Stimulated activated CD8-positive, alpha-beta memory T cell treated with anti-CD3 and anti-CD28 coated beads, Interleukin-12 subunit alpha, Interleukin-12 subunit beta, amount 100 ng/mL, for 4 hours (primary cell): ENCODE results near the gene MINDY3.

Experiments used
- DNase-seq: peaks from one replicate; pipeline ENCODE4 v3.0.0-alpha.2; 2020; ENCODE audit warnings: low read depth

MINDY3 gene

GRCh38 chr10:15805395-15806058 is 54.8 kb downstream of the MINDY3 start:
- no peak for DNase-seq

DNA sequence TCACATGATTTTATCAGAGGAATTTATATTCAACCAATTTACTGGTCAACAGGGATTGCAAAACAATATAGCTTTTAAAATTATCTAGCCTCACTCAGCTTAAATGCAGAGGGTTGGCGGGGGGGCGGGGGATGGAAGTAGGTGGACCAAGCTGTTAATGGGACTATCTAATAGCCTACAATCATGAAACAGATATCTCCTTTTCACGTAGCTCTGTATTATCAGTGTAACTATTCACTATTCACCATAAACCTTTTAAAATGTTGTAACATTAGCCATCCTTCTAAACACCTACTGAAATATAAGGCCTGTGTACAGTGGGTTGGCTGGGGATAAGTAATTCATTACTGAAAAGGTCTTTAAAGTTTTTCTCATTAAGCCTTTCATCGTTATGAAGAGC is 56.2 kb downstream of the MINDY3 start:
- DNase-seq: no peak

- no peak for DNase-seq
Measured at GRCh38 chr10:15802375-15802949, 57.8 kb downstream of the MINDY3 start.

DNA sequence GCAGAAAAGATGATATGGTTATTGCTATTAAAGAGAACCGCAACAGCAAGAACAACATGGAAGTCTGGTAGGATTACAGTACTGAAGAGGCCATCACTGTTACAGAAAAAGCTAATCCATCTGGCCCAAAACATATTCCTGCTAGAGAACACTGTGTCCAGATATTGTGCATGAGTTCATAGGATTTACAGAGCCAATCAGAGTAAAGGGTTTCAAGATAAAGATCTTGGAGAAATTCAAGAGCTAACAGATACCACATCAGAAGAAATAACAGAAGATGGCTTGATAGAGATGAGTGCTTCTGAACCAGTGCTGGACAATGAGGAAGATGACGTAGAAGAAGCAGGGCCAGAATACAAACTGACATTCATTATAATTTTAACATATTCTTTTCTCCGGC is 58.7 kb downstream of the MINDY3 start:
- no peak for DNase-seq

GRCh38 chr10:15801147-15801546 is 59.2 kb downstream of the MINDY3 start:
- DNase-seq: no peak

DNA sequence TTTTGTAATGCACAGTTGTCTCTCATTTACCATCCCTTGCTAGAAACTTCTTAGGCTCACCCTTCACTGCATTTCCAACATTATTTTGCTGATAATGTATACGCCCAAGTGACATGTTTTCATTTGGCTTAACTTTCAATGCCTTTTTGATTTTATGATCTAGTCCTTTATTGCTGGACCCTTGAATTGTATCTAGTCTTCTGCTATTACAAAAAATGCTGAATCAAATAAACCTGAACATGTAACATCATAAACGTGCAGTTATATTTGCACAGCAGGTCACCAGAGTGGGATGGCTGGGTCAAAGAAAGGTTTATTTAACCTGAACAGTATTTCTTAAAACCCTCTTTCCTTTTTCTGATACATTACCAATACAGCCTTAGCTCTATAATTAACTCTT is 63.0 kb downstream of the MINDY3 start:
- DNase-seq: no peak

DNA sequence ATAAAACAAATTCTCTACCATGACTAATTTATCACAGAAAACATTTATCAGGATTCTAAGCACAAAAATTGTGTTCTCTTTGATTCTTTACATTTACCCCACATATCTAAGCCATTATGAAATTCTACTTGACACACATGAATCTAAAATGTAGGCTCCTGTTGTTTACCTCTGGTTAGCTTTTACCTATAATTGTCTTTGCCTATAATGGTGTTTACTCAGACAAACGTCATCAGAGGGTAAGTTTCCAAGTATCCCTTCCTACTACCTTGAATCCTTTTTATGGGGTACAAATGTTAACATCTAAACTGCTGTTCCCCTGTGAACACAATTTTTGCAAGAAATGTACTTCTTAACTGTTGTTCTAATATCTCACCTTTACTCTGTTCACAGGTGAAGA is 63.5 kb downstream of the MINDY3 start:
- DNase-seq: no peak

DNA sequence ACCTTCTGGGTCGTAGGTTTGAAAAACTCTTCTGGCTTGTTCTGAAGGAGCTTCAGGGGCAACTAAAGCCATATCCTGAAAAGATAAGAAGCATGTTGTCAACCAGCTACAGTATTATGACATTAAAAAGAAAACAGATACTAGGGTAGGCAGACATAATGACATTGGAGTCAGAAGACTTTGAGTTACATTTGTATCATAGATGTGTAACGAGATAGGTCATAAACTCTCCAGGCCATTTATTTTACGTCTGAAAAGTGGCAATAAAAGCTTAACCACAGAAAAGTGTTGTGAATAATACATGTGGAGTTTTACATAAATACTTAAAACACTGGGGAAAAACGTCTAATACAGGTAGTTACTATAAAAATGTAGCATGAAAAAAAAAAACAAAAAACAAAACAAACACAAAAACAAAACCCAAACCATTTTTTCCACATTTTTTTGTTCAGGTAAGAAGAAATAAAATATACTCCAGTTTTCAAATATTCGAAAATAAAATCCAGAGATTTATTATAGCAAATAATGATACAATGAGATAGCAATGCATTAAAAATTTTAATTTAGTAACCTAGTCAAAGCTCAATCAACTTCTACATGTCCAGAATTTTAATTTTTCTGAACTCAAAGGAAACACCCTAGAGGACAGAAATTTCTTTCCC is 64.1 kb downstream of the MINDY3 start:
- no peak for DNase-seq

- no peak for DNase-seq
Measured at GRCh38 chr10:15795036-15795792, 65.1 kb downstream of the MINDY3 start.

- no peak for DNase-seq
Measured at GRCh38 chr10:15794569-15794968, 65.7 kb downstream of the MINDY3 start.

DNA sequence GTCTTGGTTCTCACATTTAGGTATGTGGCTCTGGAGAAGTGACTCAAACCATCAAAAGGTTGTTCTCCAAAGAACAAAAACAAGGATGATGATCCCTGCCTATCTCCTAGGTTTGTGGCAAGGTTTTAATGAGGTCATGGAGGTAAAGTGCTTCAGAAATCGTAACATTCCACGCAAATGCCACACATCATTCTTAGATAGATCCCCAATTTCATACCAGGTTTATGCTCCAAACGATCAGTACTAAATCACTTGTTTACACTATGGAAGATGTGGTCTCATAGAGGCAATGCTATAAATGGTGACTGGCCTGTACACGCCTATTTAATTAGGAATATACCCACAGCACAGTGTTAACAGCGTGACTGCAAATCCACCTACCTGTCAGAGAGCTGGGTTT is 66.6 kb downstream of the MINDY3 start:
- DNase-seq: no peak

DNA sequence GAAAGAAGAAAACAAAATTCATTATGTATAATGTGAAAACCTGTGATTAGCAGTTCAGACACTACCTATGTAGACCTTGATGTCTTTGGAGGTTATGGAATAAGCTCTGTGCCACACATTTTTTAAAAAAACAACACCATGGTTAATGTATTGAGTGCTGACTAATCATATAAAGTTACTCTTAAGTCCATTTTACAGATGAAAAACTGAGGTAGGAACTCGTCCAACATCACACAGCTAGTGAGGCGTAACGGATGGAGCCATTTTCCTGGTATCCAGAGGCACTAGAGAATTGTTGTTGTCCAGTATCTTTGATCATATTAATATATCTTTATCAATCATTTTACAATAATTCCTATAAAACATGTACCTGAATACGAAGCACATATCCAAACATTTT is 67.5 kb downstream of the MINDY3 start:
- DNase-seq: no peak

GRCh38 chr10:15791816-15792524 is 68.3 kb downstream of the MINDY3 start:
- DNase-seq: no peak

- DNase-seq: no peak
Measured at GRCh38 chr10:15789793-15790525, 70.3 kb downstream of the MINDY3 start.

DNA sequence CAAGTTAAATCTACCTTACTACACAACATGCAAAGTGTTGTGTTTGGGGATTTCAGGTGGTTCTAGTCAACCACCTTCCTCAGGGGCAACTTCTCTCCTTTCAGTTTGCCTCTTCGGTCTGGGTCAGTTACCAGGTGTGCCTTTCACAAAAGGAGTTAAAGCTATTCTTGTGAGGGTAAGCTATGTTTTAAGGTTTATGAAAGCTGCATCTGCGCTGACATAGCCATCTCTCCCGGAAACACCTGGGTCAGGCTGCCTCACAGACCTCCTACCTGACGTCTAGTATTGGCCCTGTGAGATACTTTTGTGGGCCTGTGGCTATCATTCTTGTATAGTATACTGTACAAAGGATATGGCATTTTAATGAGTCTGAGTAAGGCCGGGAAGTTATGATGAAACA is 72.9 kb downstream of the MINDY3 start:
- DNase-seq: no peak

GRCh38 chr10:15784662-15785300 is 75.5 kb downstream of the MINDY3 start:
- no peak for DNase-seq

- no peak for DNase-seq
Measured at GRCh38 chr10:15783941-15784636, 76.2 kb downstream of the MINDY3 start.

DNA sequence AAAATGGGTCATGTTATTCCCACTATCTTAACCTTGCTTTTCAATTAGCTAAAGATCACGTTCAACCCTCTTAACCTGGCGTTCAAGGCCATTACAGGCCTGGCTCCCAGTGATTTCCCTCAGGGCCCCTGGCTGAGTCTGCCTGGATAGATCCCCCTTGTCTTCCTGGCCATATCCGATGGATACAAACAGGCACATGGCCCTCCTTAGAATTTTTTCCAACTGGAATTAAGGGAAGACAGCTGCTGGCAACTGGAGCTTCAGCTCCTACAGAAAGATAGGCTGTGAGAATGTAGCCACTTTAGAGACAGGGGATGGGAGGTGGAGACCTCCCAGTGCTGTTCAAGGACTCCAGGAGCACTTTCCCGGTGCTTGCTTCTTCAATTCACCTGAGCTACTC is 77.5 kb downstream of the MINDY3 start:
- no peak for DNase-seq

DNA sequence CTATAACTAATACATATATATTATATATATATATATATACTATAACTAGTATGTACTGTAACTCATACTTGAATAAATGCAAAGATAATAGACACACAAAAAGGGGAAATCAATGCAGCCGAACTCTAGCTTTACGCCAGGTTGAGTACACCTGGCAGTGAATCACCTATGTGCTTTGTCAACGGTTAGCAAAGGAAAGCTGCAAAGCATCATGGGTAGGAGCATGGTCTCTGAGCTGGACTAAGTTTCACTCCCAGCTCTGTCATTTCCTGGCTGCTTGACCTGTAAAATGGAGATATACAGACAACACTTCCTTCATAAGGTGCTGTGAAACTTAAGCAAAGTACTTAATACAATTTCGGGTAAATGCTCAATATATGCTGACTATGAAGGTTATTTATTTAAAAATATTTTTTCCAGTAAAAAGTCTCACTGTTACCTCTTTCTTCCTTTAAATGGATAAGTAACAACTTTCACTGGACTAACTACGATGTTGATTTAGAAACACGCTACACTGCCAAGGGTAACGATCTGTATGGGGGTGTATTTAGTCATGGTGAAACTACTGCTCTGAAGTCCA is 78.8 kb downstream of the MINDY3 start:
- DNase-seq: no peak
